ENCODE measurements around the gene WBP11. TPM values are rescaled to one million over a fixed set of nuclear protein-coding genes. Genes with fewer than 3 reads are reported as not detected.

WBP11 gene
- total and polyA plus RNA-seq, 2 of the 13 experiments (the other 11 are each of a cell fraction or from before 2014, with no cell fraction given), result 7.6 to 31.0 TPM

- TF ChIP-seq SMAD3 (CRISPR knock-in tag; IDR thresholded peaks at IDR 0.05) (peak; percentile 72; the same call in 1 of the 2 replicates), ZNF431 (CRISPR knock-in tag; IDR thresholded peaks at IDR 0.05; ENCODE audit: borderline replicate concordance, low read depth) (no peak), ZNF616 (CRISPR knock-in tag; IDR thresholded peaks at IDR 0.05; ENCODE audit: low read depth) (no peak), MZF1 (CRISPR knock-in tag; IDR thresholded peaks at IDR 0.05; ENCODE audit: borderline replicate concordance) (no peak), SIN3A (IDR thresholded peaks at IDR 0.05; ENCODE audit: borderline replicate concordance, low read depth, low read length) (peak; percentile 58; the same call in 1 of the 2 replicates), ZNF484 (CRISPR knock-in tag; IDR thresholded peaks at IDR 0.05; ENCODE audit: borderline replicate concordance, low read depth) (no peak), DNMT3B (CRISPR knock-in tag; conservative IDR thresholded peaks at IDR 0.05) (no peak), IRX3 (CRISPR knock-in tag; IDR thresholded peaks at IDR 0.05; ENCODE audit: borderline replicate concordance, low read depth) (no peak), ZBTB14 (CRISPR knock-in tag; IDR thresholded peaks at IDR 0.05) (no peak), MIER3 (CRISPR knock-in tag; IDR thresholded peaks at IDR 0.05; ENCODE audit: borderline replicate concordance) (no peak; the same call in 1 of the 2 replicates), TSC22D2 (CRISPR knock-in tag; IDR thresholded peaks at IDR 0.05; ENCODE audit: borderline replicate concordance) (no peak), HOXA7 (CRISPR knock-in tag; IDR thresholded peaks at IDR 0.05) (no peak), THAP8 (CRISPR knock-in tag; IDR thresholded peaks at IDR 0.05; ENCODE audit: borderline replicate concordance) (no peak), NCOA2 (CRISPR knock-in tag; IDR thresholded peaks at IDR 0.05) (no peak), CCDC6 (CRISPR knock-in tag; IDR thresholded peaks at IDR 0.05) (no peak), LBX2 (CRISPR knock-in tag; IDR thresholded peaks at IDR 0.05; ENCODE audit: borderline replicate concordance) (no peak), ZNF552 (CRISPR knock-in tag; IDR thresholded peaks at IDR 0.05; ENCODE audit: borderline replicate concordance) (no peak), KLF16 (CRISPR knock-in tag; IDR thresholded peaks at IDR 0.05) (peak in 1 of 2 experiments; percentile 34; a peak in 1 of 4 replicates), ARID2 (CRISPR knock-in tag; IDR thresholded peaks at IDR 0.05; ENCODE audit: borderline replicate concordance) (no peak), ZNF567 (CRISPR knock-in tag; IDR thresholded peaks at IDR 0.05; ENCODE audit: borderline replicate concordance) (no peak), STAT5B (CRISPR knock-in tag; IDR thresholded peaks at IDR 0.05) (no peak), ZNF564 (CRISPR knock-in tag; IDR thresholded peaks at IDR 0.05) (no peak), ZBTB7A (CRISPR knock-in tag; IDR thresholded peaks at IDR 0.05) (no peak), ZEB1 (IDR thresholded peaks at IDR 0.05; ENCODE audit: insufficient replicate concordance, low read depth) (peak; percentile 8), ZNF335 (CRISPR knock-in tag; IDR thresholded peaks at IDR 0.05) (no peak), GMEB1 (CRISPR knock-in tag; IDR thresholded peaks at IDR 0.05; ENCODE audit: borderline replicate concordance) (no peak; the same call in 1 of the 2 replicates), SIX1 (CRISPR knock-in tag; IDR thresholded peaks at IDR 0.05; ENCODE audit: borderline replicate concordance) (no peak)
These were observed at the start of gene WBP11, which contains the start of gene C12orf60 (continued) for GRCh38 chr12:14803011-14803829.
